Transverse colon (tissue), 4 donors: Measurements from ENCODE around the gene ZC3H4.

Source experiments
- EP300 ChIP-seq: sonication (generic); formaldehyde crosslinking; IDR thresholded peaks from one replicate; pipeline ENCODE4 v1.6.1; 2017; ENCODE audit warnings: antibody characterized with exemption, low read depth
- POLR2A ChIP-seq: fragments of 450-650 bp; IDR thresholded peaks from one replicate; pipeline ENCODE4 v1.6.1; 2016; ENCODE audit warnings: antibody characterized with exemption, mild to moderate bottlenecking, moderate library complexity
- POLR2AphosphoS5 ChIP-seq, 3 donors: sonication (generic); formaldehyde crosslinking; IDR thresholded peaks; one replicate each; pipeline ENCODE4 v1.6.1; 2016; ENCODE audit warnings: antibody characterized with exemption in 3 of 3
- TF ChIP-seq, protein P1 (sequence below), 5 experiments: fragments of 200-600 bp in 3 of 5; fragments of 450-650 bp in 2 of 5; sonication (generic) in 3 of 5; IDR thresholded peaks; 1 replicate in 2 of 5; 2 replicates in 3 of 5; pipeline ENCODE4 v1.5.1; 2016 to 2017; ENCODE audit warnings: antibody characterized with exemption in 5 of 5, inconsistent platforms in 3 of 5, mild to moderate bottlenecking in 2 of 5, moderate library complexity in 1 of 5

DNA sequence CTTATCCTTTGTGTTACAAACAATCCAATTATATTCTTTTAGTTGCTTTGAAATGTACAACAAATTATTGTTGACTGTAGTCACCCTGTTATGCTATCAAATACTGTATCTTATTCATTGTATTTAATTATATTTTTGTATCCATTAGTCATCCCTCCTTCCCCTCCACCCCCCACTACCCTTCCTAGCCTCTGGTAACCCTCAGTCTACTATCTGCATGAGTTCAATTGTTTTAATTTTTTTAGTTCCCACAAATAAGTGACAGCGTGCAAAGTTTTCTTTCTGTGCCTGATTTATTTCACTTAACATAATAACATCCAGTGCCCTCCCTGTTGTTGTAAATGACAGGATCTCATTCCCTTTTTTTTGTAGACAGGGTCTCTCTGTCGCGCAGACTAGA, 21.6 kb upstream of the ZC3H4 start:
- TF ChIP-seq, protein P1, sequence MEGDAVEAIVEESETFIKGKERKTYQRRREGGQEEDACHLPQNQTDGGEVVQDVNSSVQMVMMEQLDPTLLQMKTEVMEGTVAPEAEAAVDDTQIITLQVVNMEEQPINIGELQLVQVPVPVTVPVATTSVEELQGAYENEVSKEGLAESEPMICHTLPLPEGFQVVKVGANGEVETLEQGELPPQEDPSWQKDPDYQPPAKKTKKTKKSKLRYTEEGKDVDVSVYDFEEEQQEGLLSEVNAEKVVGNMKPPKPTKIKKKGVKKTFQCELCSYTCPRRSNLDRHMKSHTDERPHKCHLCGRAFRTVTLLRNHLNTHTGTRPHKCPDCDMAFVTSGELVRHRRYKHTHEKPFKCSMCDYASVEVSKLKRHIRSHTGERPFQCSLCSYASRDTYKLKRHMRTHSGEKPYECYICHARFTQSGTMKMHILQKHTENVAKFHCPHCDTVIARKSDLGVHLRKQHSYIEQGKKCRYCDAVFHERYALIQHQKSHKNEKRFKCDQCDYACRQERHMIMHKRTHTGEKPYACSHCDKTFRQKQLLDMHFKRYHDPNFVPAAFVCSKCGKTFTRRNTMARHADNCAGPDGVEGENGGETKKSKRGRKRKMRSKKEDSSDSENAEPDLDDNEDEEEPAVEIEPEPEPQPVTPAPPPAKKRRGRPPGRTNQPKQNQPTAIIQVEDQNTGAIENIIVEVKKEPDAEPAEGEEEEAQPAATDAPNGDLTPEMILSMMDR (IDR thresholded peaks at IDR 0.05), result no peak
- TF ChIP-seq EP300 (no peak), POLR2A (no peak), POLR2AphosphoS5 (IDR thresholded peaks at IDR 0.05) (no peak)
